Dermis blood vessel endothelial cell (primary cell): ENCODE results near the gene ITK. TPM values are rescaled to one million over a fixed set of nuclear protein-coding genes. Genes with fewer than 3 reads are reported as not detected.

Experiments used
- DNase-seq: peaks from one replicate; pipeline ENCODE4 v3.0.0; 2010
- total RNA-seq: library from RNA; depleted of rRNA; stranded (reverse); fragments of >200 nt; gene quantifications from 2 replicates; pipeline ENCODE4 v1.2.3, GENCODE V29; 2014

ITK gene
- not detected in 2 replicates for total RNA-seq

DNA sequence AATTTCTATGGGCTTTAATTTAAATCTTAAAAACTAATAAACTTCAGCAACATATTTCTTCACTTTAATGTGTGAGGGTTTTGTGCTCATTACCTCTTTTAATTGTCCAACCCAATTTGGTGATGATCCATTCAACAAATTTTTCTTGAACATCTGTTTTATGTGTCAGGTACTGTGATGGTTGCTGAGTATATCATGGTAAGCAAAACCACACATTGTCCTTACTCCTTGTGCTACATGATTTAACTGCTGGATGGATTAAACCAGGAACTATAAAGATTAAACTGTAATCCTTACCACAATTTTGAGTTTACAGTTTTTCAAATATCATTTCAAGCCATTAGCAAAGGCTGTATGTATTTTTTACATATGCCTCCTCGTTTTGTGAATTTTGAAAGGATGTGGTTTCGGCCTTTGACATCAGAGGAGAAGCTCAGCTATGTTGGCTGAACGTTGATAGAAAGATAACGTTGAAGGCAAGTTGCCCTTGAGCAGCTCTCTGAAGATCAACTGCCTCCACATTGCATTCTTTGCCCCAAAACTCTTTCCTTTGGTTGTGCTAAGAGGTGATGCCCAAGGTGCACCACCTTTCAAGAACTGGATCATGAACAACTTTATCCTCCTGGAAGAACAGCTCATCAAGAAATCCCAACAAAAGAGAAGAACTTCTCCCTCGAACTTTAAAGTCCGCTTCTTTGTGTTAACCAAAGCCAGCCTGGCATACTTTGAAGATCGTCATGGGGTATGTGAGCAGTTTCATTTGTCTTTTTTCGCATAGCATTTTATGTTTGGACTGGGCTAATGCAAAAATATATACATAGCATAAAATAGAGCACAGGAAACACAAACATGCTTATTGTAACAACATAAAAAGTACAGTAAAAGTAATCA lies at the start of gene ITK:
Gene ITK (plus strand): TSS at position 467 of the 891 bp plus-strand sequence. CDS start 138 bp downstream, at position 605.
- DNase-seq = no peak

GRCh38 chr5:157130925-157131324 lies 49.7 kb upstream of the ITK start:
- DNase-seq = no peak

DNA sequence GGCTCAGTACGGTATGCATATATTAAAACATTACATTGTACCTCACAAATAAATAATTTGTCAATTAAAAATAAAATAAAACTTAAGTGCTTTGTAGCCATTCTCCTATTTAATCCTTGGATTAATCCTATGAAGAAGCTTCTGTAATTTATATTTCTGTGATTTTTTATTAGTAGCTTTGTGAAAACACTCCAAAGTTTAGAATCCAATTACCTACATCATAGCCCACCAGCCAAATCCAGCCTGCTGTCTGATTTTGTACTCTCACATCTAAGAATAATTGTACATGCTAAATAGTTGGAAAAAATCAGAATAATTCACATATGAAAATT lies 48.4 kb upstream of the ITK start:
- DNase-seq = no peak

DNA sequence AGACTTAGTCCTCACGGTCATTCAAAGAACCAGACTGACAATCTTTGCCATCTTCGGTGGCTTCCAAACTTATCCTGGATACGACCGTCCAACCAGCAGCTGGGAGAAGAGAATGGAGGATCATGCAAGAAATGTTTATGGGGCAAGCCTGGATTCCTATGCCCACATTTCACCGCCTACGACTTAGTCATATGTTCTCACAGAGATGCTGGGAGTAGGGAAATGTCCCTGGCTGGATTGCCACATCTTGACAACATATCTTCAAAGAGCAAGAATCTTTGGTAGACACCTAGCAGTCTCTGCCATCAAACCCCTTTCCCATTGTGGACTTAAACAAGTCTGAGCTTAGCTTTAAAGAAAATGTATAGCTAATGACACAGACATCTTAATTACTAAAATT lies 42.9 kb upstream of the ITK start:
- no peak for DNase-seq

DNA sequence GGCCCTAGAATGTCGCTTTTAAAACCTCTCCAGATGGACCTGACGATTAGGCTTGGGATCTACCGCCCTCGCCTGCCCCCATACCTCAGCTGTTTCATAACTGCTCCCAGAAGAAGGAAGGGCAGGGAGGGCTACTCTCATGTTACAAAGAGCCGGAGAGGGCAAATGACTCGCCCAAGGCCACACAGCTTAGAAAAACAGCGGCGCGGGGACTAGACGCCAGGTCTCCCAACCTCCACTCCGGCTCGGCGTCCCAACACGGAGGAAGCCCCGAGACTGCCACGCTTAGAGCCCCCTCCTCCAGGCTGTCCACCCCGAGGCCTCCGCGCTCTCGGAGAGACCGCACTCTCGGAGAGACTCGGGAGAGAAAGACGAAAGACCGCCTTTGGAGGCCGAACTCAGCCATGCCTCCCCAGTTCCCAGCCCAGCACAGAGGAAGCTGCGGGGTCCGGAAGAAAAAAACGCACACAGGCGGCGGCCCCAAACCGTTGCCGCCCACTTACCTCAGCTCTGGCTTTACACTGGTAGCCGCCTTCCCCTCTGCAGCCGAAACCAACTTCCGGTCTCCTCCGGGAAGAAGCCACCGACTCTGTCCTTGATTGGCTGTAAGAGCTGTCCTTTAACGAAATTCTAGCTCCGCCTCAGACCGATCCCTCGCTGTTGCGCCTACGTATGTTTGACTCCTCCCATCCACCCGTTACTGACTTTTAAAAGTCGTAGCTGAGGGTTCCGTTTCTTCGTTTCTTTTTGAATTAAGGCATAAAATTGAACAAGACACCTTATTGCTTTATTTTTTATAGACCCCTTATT lies 38.1 kb upstream of the ITK start, which contains the start of gene MED7:
Gene MED7 (minus strand): TSS at position 549 of the 810 bp plus-strand sequence. CDS start 3,434 bp downstream, outside the sequence.
- peak; percentile 100 for DNase-seq

DNA sequence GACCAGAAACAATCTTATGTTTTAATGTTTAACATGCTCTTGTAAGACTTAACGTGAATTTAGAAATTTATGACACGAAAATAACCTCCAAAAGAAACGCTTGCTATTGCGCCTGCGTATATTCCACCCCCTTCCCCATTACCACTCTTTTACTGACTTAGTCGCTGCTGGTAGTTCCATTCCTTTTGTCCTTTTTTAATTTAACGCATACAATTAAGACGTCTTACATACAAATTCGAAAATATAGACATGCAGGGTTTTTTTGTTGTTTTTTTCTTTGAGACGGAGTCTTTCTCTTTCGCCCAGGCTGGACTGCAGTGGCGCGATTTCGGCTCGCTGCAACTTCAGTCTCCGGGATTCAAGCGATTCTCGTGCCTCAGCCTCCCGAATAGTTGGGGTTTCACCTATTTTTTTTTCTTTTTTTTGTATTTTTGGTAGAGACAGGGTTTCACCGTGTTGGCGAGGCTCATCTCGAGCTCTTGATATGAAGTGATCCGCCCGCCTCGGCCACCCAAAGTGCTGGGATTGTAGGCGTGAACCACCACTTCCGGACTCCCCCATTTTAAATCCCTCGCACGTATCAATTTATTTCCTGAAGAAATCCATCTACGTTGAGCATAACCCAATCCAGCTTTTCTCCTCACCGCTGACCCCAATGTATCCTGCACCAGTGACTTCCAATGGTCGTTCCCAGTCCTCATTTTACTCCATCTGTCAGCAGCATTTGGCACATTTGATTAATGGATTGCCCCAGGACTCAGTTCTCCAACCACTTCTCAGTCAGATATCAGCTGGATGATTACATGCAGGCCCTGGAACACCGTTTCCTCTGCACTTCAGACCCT lies 37.3 kb upstream of the ITK start:
- DNase-seq = peak; percentile 41

GRCh38 chr5:157148734-157149615 lies 31.7 kb upstream of the ITK start:
- peak; percentile 78 for DNase-seq

- DNase-seq = no peak
Observed at GRCh38 chr5:157150995-157151394, 29.6 kb upstream of the ITK start.

GRCh38 chr5:157155297-157155696 lies 25.3 kb upstream of the ITK start:
- DNase-seq = no peak

DNA sequence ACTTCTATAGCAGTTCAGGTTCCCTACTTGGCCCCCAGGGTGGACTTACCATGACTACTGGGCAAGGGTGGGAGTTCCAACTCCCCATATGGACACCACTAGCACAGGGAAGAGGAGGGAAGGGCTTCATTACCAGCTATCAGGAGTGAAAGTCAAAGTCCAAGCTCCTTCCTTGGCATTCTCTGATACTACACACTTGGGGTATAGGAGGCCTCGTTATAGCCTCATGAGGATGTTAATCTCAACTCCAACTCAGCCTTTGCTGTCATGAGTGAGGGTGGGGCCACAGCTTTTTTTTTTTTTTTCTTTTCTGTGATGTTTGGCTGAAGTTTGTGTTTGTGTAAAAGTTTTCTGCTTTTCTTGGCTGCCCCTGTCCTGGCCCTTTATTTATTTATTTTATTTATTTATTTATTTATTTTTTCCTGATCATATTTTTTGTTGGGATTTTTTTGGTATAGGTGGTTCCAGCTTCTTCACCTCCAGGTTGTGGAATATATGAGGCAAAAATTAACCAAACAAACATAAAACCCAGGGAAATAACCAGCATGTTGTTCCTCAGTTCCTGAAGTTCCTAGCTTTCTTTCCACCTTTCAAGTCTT lies 23.2 kb upstream of the ITK start:
- no peak for DNase-seq

- no peak for DNase-seq
Observed at GRCh38 chr5:157159209-157159751, 21.4 kb upstream of the ITK start.

DNA sequence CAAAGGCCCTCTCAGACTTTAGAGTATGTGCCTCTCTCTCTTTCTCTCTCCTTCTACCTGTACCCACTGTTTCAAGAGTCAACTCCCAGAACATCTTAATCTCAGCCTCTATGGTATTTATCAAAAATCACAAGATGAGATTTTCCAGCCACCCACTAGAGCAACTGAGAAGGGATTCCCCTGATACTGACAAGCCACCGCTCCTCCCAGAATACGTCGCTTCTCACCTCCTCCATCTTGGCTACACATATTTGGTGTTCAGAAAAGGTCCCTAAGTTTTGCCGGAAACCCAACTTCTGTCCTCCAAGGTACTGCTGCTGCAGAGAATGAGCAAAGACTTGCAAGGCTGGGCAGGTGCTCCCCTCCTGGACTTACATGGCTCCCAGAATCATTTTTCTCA lies 20.6 kb upstream of the ITK start:
- DNase-seq = no peak

DNA sequence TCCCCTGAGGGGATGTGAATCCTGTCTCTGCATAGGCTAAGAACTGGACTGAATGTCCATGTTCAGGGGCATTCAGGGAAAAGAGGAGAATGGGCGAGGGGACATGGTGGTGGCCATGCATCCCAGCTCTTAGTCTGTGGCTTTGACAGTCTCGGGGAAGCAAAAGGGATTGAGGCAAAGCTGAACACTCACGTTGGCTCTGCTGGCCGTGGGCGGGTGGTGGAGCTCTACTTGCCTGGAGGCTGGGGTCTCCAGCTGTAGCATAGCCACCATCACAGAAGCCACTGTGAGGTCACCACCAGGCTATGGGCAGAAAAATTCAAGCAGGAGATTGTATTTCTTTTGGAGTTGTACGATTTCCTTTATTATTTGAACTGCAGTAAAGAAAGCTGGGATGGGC lies 18.6 kb upstream of the ITK start:
- no peak for DNase-seq

- DNase-seq = no peak
Observed at GRCh38 chr5:157162919-157163510, 17.6 kb upstream of the ITK start.

DNA sequence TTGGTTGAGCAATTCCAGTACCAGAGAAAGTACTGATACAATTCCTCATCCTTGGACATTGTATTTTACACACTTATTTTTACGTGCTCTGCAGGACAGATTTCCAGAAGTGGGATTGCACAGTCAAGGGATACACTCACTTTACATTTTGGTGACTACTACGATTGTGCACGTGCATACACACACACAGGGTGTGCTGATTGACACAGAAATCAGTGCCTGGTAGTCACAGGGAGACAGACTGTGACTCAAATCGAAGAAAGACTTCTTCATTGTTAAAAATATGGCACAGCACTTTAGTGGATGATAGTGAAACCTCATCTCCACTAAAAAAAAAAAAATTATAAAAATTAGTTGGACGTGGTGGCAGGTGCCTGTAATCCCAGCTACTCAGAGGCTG lies 16.1 kb upstream of the ITK start:
- DNase-seq = no peak

DNA sequence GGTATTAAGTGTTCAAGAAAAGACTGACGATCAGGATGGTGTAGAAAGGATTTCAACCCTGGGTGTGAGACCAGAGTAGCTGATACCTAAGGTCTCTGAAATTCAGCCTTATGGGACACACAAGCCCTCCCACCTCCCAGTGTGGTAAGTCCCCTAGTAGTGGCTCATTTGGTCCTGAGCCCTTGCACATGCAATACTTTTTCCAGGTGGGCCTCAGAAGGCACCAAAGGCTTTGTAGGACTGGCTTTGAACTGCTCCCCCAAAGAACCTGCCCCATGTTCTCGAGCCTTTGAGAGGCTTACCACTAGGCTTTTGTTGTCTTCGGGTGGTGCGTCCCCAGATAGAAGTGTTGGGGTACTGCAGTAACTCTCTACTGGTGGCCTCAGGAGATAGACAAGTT lies 15.4 kb upstream of the ITK start:
- DNase-seq = no peak

DNA sequence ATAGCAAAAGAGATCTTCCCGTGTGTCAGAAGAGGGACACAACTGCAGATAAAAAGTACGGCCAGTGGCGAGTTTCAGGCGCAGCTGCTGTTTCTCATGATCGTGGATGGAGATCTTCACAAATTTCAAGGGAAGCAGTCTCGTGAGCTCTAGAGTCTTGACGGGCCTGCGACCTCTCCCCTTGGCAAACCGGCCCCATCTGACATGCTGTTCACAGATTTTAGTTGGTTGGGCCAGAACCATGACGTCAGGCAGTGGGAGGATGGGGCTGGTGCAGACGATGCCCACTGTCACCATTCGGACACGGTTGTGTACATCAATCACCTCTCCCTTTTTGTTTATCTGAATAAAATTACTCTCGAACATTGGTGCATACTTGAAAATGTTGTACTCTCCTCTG lies 15.0 kb upstream of the ITK start:
- DNase-seq = no peak

DNA sequence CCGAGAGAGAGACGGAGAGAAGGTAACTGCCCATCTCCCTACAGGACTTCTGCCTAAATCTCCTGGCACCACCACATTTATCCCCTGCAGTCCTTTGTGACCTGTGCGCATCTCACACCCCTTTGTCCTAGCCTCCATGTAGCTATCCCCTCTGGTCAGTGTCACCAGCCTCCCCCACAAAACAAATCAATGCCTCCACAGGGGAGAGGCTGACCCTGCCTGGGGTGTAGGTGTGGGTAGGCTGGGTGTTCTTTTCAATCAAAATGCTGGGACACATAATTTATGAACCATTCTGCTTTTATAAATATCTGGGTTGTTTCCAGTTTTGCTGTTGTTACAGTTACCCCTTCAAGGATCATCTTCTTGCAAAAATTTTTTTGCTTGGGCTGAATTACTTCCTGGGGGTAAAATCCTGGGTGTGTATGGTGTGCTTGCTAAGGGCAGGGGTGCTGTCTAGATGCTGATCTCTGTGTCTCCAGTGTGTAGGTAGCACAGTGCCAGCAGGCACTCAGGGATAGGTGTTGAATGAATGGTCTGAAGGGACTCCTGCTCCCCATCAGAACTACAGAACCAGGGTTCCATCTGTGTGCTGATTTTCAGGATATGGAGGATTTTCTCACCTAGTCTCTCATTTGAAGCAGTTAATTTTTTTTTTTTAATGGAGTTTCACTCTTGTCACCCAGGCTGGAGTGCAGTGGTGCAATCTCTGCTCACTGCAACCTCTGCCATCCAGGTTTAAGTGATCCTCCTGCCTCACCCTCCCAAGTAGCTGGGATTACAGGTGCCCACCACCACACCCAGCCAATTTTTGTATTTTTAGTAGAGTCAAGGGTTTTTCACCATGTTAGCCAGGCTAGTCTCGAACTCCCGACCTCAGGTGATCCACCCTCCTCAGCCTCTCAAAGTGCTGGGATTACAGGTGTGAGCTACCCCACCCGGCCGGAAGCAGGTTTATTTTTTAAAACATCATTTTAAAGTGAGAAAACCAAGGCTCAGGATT lies 14.1 kb upstream of the ITK start, which contains the start of gene GARIN3:
Gene GARIN3 (minus strand): TSS at position 51 of the 1,000 bp plus-strand sequence. CDS start 96 bp downstream, outside the sequence.
- no peak for DNase-seq

DNA sequence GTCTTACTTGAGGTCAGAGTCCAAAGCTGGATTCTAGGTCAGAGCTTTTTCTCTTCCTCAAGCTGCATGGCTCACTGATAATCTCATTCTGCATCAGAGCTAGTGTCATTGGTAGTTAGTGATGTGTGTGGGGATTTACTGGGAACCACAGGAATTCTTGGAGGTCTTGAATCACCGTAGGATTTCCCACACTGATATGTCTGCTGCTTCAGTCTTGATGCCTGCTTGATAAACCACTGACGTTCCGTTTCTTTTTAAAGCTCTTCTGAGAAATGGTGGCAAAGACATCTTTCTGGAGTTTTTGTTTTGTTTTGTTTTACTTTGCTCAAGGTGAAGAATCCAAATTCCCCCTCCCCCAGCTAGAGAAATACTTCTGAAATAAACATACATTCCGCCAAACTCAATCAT lies 13.4 kb upstream of the ITK start:
- no peak for DNase-seq
